Osteocyte (in vitro differentiated cells): ENCODE measurements around the gene AFDN. TPM values are rescaled to one million over a fixed set of nuclear protein-coding genes. Genes with fewer than 3 reads are reported as not detected.
A peak's percentile ranks its signal among the peaks of the same experiment; 100 is the strongest.

Experiments used
- DNase-seq: peaks from one replicate; pipeline ENCODE4 v3.0.0; 2021; ENCODE audit warnings: mixed read lengths; ENCODE audit not compliant: unreplicated experiment; ENCODE audit errors: extremely low spot score
- H3K27ac Mint-ChIP-seq: one replicate; pipeline ENCODE4 v1.8.0; 2021; ENCODE audit warnings: mild to moderate bottlenecking, mixed read lengths; ENCODE audit not compliant: unreplicated experiment
- H3K27me3 Mint-ChIP-seq: one replicate; pipeline ENCODE4 v1.8.0; 2021; ENCODE audit warnings: mixed read lengths; ENCODE audit not compliant: unreplicated experiment
- H3K36me3 Mint-ChIP-seq: one replicate; pipeline ENCODE4 v1.8.0; 2021; ENCODE audit warnings: mixed read lengths; ENCODE audit not compliant: unreplicated experiment
- H3K4me1 Mint-ChIP-seq: one replicate; pipeline ENCODE4 v1.8.0; 2021; ENCODE audit warnings: mixed read lengths; ENCODE audit not compliant: unreplicated experiment
- H3K4me3 Mint-ChIP-seq: one replicate; pipeline ENCODE4 v1.8.0; 2021; ENCODE audit warnings: mild to moderate bottlenecking, moderate library complexity, mixed read lengths; ENCODE audit not compliant: unreplicated experiment
- H3K9me3 Mint-ChIP-seq: one replicate; pipeline ENCODE4 v1.8.0; 2021; ENCODE audit warnings: mixed read lengths; ENCODE audit not compliant: unreplicated experiment
- CTCF ChIP-seq: fragments of 200-600 bp; sonication (generic); IDR thresholded peaks from 2 replicates; pipeline ENCODE4 v1.5.0; 2021; ENCODE audit warnings: antibody characterized with exemption, mild to moderate bottlenecking, moderate library complexity
- total RNA-seq: library from RNA; stranded (reverse); gene quantifications from 2 replicates; pipeline ENCODE4 v1.2.1, GENCODE V29; 2021

AFDN gene
- total RNA-seq, 1 donor from 2014 or later: 67.3 TPM

- TF ChIP-seq CTCF: no peak
- Mint-ChIP-seq H3K4me1 (no peaks in the 10 kb centered on the region), H3K36me3 (no peaks in the 10 kb centered on the region), H3K4me3 (no peak overlapping the region), H3K27ac (no peak overlapping the region), H3K9me3 (no peaks in the 10 kb centered on the region), H3K27me3 (peaks cover 35% of the 10 kb centered on the region)
- peak; percentile 83 for DNase-seq
Observed at GRCh38 chr6:167796192-167796981, 30.3 kb upstream of the AFDN start.

- no peaks in the 10 kb centered on the region for H3K4me1 Mint-ChIP-seq
- no peak for TF ChIP-seq CTCF
- H3K27me3 Mint-ChIP-seq: peaks cover 40% of the 10 kb centered on the region
- H3K27ac Mint-ChIP-seq: no peak overlapping the region
- no peak overlapping the region for H3K4me3 Mint-ChIP-seq
- no peaks in the 10 kb centered on the region for H3K36me3 Mint-ChIP-seq
- DNase-seq: peak; percentile 69
- no peaks in the 10 kb centered on the region for H3K9me3 Mint-ChIP-seq
Observed at GRCh38 chr6:167797011-167797471, 29.7 kb upstream of the AFDN start.

GRCh38 chr6:167797476-167798265 is 29.0 kb upstream of the AFDN start:
- Mint-ChIP-seq H3K4me1 (no peaks in the 10 kb centered on the region), H3K4me3 (no peak overlapping the region), H3K9me3 (no peaks in the 10 kb centered on the region), H3K27ac (no peak overlapping the region), H3K36me3 (no peaks in the 10 kb centered on the region), H3K27me3 (peaks cover 40% of the 10 kb centered on the region)
- no peak for DNase-seq
- TF ChIP-seq CTCF: no peak

GRCh38 chr6:167798453-167798852 is 28.3 kb upstream of the AFDN start:
- Mint-ChIP-seq H3K9me3 (no peaks in the 10 kb centered on the region), H3K36me3 (no peaks in the 10 kb centered on the region), H3K4me1 (no peaks in the 10 kb centered on the region), H3K4me3 (no peak overlapping the region), H3K27ac (no peak overlapping the region), H3K27me3 (peaks cover 40% of the 10 kb centered on the region)
- DNase-seq: peak; percentile 67
- TF ChIP-seq CTCF: no peak
